ENCODE measurements around the gene KNTC1. TPM values are rescaled to one million over a fixed set of nuclear protein-coding genes. Genes with fewer than 3 reads are reported as not detected.

Gene KNTC1
- total RNA-seq, 4 donors from 2014 or later, result 9.0 to 33.7 (median 14.4) TPM

GRCh38 chr12:122668268-122668667 is 141.2 kb downstream of the KNTC1 start:
- intact Hi-C loops (cut with DNase I), result no loop called here

GRCh38 chr12:122669397-122670070 is 142.5 kb downstream of the KNTC1 start:
- TF ChIP-seq POLR2A (IDR thresholded peaks at IDR 0.05) (no peak), CTCF (IDR thresholded peaks at IDR 0.05) (no peak)
- peaks cover 0 to 6% (median 0%) of the 10 kb centered on the region in 3 donors for H3K4me1 ChIP-seq
- no peaks in the 10 kb centered on the region for H3K9me3 ChIP-seq
- WGBS, 2 donors, result 42 to 51% methylated on average over 5 of the region's 5 CpGs
- intact Hi-C loops (cut with DNase I), result no loop called here
- DNase-seq, result no peak
- H3K36me3 ChIP-seq, result no peaks in the 10 kb centered on the region
- H3K27me3 ChIP-seq, result peaks cover 0 to 4% (median 0%) of the 10 kb centered on the region in 4 donors
- no peak overlapping the region for H3K4me3 ChIP-seq
- no peak overlapping the region for H3K27ac ChIP-seq

More at GRCh38 chr12:122668268-122668667, 141.2 kb downstream of the KNTC1 start:
- Histone ChIP-seq H3K4me3 (no peak overlapping the region), H3K27me3 (no peaks in the 10 kb centered on the region), H3K4me1 (peaks cover 0 to 6% (median 0%) of the 10 kb centered on the region in 3 donors), H3K36me3 (no peaks in the 10 kb centered on the region), H3K9me3 (no peaks in the 10 kb centered on the region), H3K27ac (no peak overlapping the region)
- TF ChIP-seq POLR2A (IDR thresholded peaks at IDR 0.05) (no peak), CTCF (IDR thresholded peaks at IDR 0.05) (no peak)
- DNase-seq, result no peak
- 76 to 97% methylated on average over 2 of the region's 2 CpGs for WGBS, 2 donors

- no peak for DNase-seq
- H3K9me3 ChIP-seq, result no peaks in the 10 kb centered on the region
- WGBS, 2 donors, result 79 to 85% methylated on average over 1 to 2 of the region's 2 CpGs
- intact Hi-C loops (cut with DNase I), result no loop called here
- TF ChIP-seq CTCF (IDR thresholded peaks at IDR 0.05), result no peak
- TF ChIP-seq POLR2A (IDR thresholded peaks at IDR 0.05), result no peak
- H3K4me3 ChIP-seq, result no peak overlapping the region
- no peaks in the 10 kb centered on the region for H3K36me3 ChIP-seq
- peaks cover 0 to 4% (median 0%) of the 10 kb centered on the region in 4 donors for H3K27me3 ChIP-seq
- no peak overlapping the region for H3K27ac ChIP-seq
- H3K4me1 ChIP-seq, result peaks cover 0 to 6% (median 0%) of the 10 kb centered on the region in 3 donors
Measured at GRCh38 chr12:122672515-122672914, 145.5 kb downstream of the KNTC1 start.

Small RNAs within 50 kb of the gene (small RNA-seq; reads per million reads assigned to genes)
- 0 reads per million in 4 donors for gene AC026333.1
- gene RF00411, result 0 reads per million in 4 donors

Other genes with a start within 250 kb of the KNTC1 start
- gene CLIP1, start 104.6 kb upstream of the KNTC1 start, total RNA-seq, result 100 to 1,000 TPM in 3 of 4 donors, 10 to 100 TPM in 1; 78.7 to 147 (median 118) TPM
- 10 to 100 TPM; 15.6 to 27.7 (median 20.0) TPM for gene ZCCHC8, start 26.3 kb upstream of the KNTC1 start, total RNA-seq
- 10 to 100 TPM; 40.9 to 78.6 (median 63.8) TPM for gene RSRC2, start 313 bp upstream of the KNTC1 start, total RNA-seq
- gene HCAR2, start 176.1 kb downstream of the KNTC1 start, total RNA-seq, result 10 to 100 TPM; 12.0 to 24.1 (median 17.7) TPM
- 10 to 100 TPM in 2 of 4 donors, 1 to 10 TPM in 2; 4.7 to 18.8 (median 10.5) TPM for gene HCAR3, start 189.6 kb downstream of the KNTC1 start, total RNA-seq
- under 1 TPM in 1 of 4 donors, not detected in 3; 0.23 TPM for gene HCAR1, start 203.6 kb downstream of the KNTC1 start, total RNA-seq
- 10 to 100 TPM; 23.3 to 40.1 (median 32.3) TPM for gene DENR, start 225.6 kb downstream of the KNTC1 start, total RNA-seq
- under 1 TPM in 2 of 4 donors, not detected in 2; 0.13 to 0.76 TPM for gene CCDC62, start 247.3 kb downstream of the KNTC1 start, total RNA-seq